ENCODE measurements around the gene CLEC4G.

The CLEC4G gene

DNA sequence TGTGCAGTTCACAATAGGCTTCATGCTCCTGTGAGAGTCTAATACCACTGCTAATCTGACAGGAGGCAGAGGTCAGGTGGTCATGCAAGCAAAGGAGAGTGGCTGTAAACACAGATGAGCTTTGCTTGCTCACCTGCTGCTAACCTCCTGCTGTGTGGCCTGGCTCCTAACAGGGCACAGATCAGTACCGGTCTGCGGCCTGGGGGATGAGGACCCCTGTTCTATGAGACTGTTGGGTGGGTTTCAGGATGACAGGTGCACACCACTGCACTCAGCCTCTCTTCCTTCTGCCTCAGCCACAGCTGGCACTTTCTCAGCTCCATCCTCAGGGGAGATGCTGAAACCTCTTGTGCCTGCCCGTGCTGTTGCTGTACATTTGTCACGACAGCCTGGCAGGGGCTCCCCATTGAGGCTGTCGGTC, 9.7 kb downstream of the CLEC4G start:
- no peak for DNase-seq (ENCODE audit: low read depth)

DNA sequence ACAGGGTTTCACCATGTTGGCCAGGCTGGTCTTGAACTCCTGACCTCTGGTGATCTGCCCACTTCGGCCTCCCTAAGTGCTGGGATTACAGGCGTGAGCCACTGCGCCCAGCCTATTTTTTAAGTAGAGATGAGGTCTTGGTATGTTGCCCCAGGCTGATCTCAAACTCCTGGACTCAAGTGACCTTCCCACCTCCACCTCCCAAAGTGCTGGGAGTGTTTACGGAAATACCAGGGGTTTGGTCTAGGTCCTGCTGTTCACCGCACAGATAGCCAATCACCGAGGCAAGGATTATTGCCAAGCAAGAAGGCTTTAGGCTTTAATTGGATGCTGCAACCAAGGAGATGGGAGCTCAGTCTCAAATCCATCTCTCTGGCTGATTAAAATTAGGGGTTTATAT, 11.6 kb downstream of the CLEC4G start:
- DNase-seq (ENCODE audit: low read depth) = no peak

DNA sequence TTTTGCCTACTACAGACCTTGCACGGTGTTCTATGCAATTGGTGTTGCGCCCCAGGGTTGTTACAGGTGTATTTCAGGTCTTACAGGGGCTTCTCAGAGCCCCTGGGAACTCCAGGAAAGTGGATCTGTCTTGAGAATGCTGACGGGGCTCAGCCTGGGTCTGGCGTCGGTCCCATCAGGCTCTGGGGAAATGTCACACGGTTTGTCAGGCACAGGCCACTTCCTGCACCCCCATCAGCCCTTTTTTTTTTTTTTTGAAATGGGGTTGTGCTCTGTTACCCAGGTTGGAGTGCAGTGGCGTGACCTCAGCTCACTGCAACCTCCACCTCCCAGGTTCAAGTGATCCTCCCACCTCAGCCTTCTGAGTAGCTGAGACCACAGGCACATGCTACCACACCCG, 13.2 kb downstream of the CLEC4G start:
- DNase-seq (ENCODE audit: low read depth) = no peak

DNA sequence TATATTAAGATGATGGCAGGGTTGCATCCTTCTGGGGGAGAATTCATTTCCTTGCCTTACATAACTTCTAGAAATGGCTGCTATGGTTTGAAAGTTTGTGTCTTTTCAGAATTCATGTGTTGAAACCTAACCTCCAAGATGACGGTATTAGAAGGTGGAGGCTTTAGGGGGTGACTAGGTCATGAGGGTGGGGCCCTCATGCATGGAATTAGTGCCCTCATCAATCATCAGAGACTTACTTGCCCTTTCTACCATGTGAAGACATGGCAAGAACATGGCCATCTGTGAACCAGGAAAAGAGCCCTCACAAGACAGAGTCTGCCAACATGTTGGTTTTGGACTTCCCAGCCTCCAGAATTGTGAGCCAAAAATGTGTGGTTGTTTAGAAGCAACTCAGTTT, 15.1 kb downstream of the CLEC4G start:
- DNase-seq (ENCODE audit: low read depth) = no peak

DNA sequence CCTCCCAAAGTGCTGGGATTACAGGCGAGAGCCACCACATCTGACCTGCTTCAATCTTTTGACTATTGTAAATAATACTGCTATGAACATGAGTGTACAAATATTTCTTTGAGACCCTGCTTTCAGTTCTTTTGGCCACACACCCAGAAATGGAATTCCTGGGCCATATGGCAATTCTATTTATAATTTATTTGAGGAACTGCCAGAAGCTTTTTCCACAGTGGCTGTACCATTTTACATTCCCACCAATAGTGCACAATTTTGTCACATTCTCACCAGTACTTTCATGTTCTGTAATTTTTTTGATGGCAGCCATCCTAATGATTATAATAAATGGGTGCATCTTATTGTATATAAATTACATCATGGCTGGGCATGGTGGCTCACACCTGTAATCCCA, 16.2 kb downstream of the CLEC4G start:
- DNase-seq (ENCODE audit: low read depth) = no peak

DNA sequence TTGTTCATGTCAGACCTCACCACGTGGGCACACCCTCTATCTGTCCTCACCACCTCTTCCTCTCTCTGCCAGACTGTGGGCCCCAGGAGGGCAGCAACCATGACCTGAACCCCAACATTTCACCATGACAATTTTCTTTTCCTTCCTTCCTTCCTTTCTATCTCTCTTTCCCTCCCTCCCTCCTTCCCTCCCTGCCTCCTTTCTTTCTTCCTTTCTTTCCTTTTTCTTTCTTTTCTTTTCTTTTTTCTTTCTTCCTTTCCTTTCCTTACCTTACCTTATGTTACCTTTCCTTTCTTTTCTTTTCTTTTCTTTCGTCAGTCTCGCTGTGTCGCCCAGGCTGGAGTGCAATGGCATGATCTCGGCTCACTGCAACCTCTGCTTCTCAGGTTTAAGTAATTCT, 21.3 kb downstream of the CLEC4G start:
- no peak for DNase-seq (ENCODE audit: low read depth)

DNA sequence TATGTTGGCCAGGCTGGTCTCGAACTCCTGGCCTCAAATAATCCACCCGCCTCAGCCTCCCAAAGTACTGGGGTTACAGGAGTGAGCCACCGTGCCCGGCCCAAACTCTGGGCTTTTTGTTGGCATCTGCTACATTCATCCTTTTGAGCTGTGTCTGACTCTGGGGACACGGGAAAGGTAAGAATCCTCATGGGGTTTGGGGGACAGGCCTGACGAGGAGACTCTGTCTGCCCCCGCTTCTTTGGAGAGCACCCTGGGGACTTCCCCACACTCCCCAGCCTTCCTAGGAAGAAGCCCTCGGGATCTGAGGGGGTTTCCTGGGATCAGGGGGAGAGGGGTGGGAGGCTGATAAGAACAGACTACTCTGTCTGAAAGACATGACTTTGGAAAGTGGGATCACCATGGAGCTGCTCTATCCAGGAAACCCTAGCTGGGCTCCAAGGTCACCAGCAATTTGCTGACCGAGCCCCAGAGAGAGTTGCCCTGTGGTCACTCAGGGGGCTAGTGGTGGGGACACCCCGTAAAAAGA, 21.9 kb downstream of the CLEC4G start:
- DNase-seq (ENCODE audit: low read depth) = no peak

DNA sequence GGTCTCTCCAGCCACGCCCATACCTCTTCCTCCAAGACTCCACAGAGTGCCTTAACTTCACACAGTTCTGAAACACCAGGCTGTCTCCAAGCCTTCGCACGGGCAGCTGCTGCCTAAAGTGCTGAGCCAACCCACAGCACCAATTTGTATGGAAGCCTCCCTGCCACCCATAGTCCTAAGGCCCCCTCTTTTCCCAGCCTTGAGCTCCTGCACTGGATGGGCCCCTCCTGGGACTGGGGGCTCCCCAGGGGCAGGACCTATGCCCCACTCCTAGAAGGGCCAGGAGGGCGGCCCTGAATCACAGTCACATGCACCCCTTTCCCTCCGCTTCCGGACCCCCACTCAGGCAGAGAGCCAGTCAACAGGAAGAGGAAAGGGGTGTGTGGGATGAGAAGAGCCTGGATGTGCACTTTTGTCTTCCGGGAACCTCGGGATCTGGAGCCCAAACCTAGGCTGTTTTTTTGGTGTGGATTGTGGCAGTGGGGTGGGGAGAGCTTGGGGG, 24.9 kb downstream of the CLEC4G start:
- no peak for DNase-seq (ENCODE audit: low read depth)

DNA sequence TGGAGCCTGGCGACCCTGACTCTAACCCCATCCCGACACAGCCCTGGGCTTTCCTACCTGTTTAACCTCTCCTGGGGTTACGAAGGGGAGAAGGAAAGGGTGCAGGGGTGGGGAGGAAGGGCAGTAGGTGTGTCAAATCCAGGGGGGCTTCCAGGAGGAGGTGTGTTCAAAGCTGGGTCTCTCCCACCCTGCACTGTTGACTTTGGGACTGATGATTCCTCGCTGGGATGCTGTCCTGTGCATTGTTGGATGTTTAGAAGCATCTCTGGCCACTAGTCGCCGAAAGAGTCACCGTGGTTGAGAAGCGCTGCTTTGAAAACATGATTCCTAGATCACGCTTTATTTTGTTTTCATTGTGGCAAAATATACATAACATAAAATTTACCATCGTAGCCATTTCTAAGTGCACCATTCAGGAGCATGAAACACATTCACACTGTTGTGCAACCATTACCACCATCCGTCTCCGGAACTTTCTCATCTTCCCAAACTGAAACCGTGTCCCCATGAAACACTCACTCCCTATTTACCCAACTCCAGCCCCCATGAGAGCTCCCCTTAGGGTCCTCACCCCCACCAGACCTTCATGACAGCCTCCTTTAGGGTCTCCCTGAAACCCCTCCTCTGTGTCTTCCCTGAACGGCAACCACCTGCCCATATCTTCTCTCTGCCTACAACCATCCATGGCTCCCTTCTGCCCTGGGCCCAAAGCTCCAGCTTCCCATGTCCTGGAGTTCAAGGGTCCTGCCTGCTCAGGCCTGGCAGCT, 25.5 kb downstream of the CLEC4G start:
- DNase-seq (ENCODE audit: low read depth) = no peak

DNA sequence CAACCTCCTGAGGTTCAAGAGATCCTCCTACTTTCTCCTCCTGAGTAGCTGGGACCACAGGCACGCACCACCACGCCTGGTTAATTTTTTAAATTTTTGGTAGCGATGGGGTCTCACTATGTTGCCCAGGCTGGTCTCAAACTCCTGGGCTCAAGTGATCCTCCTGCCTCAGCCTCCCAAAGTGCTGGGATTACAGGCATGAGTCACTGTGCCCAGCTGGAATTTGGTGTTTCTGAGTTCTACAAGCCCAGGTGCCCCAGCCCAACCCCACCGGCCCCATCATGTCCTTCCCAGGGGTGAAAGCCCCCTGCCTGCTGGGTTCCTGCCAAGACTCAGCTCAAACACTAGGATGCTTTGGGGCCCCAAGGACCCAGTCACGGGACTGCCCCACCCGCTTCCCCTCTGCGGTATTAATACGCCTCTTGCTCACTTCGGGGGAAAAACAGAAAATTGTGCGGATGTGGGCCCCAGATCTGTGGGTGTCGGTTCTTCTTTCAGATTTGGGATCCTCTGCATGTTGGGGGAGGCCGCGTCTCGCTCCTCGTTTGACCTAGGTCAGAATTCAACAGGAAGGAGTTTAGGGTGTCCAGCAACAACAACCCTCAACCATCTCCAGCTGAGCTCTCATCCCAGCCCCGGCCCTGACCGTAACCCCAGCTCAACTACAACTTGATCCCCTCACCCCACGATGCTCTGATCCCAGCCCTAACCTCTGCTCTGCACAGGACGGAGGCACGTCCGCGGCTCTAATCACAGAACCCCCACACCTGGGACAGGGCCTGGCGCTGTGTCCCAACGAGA, 26.3 kb downstream of the CLEC4G start:
- DNase-seq (ENCODE audit: low read depth) = peak; percentile 51

DNA sequence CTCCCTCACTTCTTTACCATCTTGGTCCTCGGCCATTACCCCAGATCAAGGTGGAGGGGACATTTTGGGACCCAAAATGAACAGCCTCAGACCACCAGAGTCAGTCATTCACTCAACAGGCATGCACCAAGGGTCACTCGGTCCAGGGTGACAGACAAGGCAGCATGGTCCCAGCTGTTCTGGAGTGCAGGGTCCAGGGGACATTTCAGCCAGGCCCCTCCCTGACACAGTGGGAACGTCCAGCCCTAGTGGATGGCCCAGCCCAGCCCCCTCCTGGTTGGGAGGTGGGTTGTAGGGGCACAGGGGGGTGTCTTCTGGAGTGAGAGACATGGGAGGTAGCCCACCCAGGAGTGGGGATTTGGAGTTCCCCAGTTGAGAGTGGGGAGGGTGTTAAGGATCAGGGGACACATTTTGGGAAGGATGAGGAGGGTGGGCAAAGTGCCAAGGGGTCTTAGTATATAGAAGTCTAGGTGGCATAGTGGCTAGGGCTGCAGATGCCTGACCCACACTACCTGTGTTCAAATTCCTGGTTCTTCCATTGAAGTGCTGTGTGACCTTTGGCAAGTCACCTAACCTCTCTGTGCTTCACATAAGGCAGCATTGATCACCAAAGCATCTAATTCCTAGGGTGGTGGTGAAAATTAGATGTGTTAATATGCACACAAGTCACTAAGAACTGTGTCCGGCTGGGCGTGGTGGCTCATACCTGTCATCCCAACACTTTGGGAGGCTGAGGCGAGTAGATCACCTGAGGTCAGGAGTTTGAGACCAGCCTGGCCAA, 27.4 kb downstream of the CLEC4G start:
- no peak for DNase-seq (ENCODE audit: low read depth)

DNA sequence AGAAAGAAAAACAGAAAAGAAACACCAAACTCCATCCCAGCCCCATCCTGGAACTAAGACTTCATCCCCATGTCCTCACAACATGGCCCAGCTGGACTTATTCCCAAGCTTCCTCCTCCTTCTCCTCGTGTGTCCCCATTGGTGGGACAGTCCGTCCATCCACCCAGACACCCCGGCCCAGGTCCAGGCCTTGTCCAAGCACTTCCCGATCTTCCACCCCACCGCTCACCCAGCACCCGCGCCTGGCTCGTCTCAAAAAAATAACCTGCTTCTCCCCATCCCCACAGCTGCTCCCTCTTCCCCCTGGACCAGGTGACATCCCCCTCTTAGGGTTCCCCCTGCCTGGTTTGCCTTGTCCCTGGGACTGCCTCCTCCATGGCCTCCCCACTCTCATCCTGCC, 28.6 kb downstream of the CLEC4G start:
- DNase-seq (ENCODE audit: low read depth) = no peak

DNA sequence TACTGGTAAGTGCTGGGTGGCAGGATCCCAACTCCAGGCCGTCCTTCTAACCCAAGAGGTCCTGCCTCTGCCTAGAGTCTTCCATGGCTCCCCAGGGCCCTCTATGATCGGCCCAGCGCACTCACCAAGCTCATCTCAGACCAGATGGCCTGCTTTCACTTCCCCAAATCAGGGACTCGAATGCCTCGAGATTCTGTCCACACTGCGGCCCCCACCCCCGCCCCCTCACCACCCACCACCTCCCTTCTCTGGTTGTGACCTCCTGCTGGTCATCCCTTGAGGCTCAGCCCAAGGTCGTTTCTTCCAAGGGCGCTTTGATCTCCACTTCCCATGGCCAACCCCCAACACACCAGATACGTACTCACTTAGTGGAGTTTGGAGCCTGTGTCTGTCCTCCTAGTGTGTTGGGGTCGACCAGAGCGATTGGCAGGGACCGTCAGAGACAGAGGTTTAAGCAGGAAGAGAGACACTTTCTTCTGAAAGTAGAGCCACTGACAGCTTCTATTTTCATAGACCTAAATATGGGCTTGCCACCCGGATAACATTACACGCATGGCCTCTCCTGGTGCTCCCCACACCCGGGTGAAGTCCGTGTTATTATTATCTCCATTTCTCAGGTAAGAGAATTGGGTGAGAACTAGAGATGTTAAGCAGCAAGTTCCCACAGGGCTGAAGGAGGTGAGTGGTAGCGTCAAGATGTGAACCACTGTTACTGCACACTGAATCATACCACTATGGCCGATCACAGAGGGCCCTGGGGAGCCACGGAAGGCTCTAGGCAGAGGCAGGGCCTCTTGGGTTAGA, 30.1 kb downstream of the CLEC4G start, which contains the start of gene FCER2:
FCER2 (minus strand) TSS at position 478 of the 804 bp plus-strand sequence. CDS start 2,371 bp downstream, outside the sequence.
- DNase-seq (ENCODE audit: low read depth) = no peak

DNA sequence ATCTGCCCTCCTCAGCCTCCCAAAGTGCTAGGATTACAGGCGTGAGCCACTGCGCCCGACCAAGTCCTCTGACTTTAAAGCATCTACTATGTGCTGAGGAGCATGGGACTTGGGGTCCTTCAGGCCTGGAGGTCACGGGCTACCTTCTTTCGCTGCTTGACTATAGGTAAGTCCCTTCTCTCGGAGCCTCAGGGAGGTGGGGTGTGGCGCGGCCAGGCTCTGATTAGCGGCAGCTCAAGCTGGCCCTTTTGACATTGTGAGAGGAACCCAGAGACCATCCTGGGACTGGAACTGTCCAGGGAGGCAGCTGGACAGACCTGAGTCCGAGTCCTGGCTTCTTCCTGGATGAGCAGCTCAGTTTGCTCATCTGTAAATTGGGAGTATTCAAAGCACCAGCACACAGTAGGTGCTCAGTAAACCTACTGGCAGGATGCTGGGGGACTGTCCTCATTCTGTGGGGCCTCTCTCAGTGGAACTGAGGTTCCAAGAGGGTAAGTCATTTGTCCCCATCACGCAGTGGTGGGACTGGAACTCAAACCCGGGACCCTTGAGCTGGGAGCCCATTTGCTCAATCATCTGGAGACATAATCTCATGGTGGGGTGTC, 30.8 kb downstream of the CLEC4G start:
- no peak for DNase-seq (ENCODE audit: low read depth)

DNA sequence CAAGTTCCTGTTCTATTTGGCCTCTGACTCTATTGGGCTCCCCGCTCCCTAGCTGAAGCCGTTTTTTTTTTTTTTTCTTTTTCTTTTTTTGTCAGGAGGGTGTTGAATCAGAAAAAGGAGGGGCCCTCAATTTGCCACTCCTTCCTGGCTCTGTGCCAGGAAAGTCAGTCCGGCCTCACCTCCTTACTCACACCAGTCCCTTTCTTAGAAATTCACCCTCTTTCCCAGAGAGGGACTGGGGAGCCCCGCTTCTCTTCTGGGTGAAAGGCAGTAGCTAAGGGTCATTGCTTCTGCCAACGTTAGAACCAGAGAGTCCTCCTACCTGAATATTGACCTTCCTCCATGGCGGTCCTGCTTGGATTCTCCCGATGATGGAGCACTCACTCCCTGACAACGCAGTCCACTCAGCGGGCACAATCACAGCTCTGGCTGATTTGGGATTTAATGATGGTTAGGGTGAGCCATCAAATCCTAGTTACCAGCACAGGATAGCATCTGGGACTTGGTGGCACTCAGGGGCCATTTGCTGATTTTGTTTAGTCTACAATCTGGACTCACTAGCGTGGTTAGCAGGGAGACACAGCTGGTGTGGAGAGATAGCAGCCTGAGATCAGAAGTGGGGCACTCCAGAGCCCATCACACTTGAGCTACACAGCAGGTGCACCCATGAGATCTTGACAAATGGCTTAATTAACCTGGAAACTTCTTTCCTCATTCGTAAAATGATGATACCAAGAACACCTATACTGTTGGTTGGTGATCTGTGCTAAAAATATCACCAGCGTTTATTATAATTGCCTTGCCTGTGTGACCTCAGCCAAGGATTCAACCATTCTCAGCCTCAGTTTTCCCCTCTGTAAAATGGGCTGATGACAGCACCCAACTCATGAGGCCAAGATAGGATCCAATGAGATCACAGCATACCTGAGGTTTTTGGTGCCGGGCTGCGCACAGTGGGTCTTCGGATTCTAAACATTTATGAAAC, 32.2 kb downstream of the CLEC4G start:
- DNase-seq (ENCODE audit: low read depth) = no peak

DNA sequence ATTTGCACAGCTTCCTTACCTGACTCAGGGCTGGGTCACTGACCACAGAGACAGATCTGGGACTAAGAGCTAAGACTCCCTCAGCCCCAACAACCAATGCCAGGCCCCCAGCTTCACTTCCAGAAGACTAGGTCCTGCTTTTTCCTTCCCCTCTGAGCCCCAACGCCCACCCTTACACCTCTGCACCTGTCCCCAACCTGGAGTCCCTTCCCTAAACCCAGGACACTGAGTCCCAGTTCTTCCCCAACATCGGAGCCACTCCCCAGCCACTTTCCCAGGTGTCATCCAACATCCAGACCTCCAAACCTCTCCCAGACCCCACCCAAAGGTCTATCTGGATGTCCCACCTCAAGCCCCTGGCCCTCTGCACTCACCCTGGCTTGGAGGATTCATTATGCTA, 32.9 kb downstream of the CLEC4G start:
- DNase-seq (ENCODE audit: low read depth) = no peak

DNA sequence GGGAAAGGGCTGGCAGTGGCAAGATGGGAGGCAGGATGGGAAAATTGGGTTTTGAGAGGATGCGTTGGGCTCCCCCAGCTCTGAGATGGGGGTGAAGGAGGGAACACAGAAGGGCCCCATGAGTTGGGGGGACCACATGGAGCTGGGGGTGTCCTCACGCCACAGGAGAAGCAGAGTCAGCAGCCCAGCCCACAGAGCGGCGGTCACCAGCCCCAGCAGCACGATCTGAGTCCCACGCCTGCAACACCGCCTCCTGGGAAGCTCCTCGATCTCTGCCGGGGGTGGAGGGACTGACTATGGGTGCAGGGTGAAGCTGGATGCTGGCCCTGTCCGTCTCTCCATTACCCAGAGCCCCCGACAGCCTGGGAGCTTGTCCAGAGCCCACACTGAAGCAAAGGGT, 33.3 kb downstream of the CLEC4G start:
- no peak for DNase-seq (ENCODE audit: low read depth)

DNA sequence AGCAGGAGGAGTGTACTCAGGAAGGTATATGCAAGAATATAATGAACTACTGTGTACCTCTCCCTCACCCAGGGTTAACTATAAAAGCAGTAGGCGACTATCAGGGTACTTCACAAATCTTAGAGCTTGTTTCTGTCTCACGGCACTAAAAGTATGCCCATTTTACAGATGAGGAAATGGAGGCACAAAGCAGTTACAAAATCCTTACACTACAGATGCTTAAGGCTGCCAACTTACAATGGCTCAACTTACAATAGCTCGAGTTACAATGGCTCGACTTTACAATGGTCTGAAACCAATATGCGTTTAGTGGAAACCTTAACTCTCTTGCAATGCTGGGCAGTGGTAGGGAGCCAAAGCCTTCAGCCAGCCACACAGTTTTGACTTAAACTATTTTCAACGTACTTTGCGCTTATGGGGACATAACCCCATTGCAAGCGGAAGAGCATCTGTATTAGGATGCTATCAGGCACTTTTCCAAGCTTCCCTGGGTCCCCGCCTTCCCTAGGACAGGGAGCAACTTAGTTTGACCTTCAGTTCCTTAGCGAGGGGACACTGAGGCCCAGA, 34.1 kb downstream of the CLEC4G start:
- no peak for DNase-seq (ENCODE audit: low read depth)

DNA sequence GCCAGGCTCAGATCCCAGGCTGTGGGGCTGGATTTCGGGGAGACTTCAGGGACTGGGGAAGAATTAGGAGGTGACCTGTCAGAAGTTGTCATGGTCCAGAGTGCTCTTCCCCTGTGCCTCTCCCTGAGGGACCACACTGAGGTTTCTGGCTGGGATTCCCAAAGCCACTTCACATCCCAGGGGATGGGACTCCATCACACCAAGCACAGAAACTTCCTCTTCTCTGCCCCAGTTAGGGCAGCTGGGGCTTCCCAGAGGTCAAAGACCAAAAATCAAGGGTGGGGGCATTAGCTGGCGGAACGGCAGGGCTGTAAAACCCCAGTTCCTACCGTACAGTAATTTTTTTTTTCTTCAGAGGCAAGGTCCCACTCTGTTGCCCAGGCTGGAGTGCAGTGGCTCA, 37.4 kb downstream of the CLEC4G start:
- DNase-seq (ENCODE audit: low read depth) = no peak

Data from activated T-helper 9 cell treated with anti-CD3 and anti-CD28 coated beads, Interleukin-2, amount 50 U/mL, for 16 hours (primary cell).